PC-9 (cell line): ENCODE data around the gene ABHD1. TPM values are rescaled to one million over a fixed set of nuclear protein-coding genes. Genes with fewer than 3 reads are reported as not detected.

ENCODE experiments used
- BruUV-seq: library from RNA; stranded (reverse); fragments of 400-500 nt; replicated peaks from 2 replicates; lab custom pipeline; 2021; lab: Mats Ljungman, UMichigan
- CTCF ChIA-PET: fragments of 300-600 bp; sonication (Branson Sonifier 250); formaldehyde crosslinking; loops from one replicate; lab custom pipeline; 2022; ENCODE audit warnings: antibody characterized with exemption; lab: Charles Lee
- POLR2A ChIA-PET: fragments of 300-600 bp; sonication (Branson Sonifier 250); formaldehyde crosslinking; loops from one replicate; lab custom pipeline; 2022; ENCODE audit warnings: antibody characterized with exemption; ENCODE audit not compliant: unreplicated experiment; lab: Charles Lee
- DNase-seq, 2 experiments: peaks; one replicate each; pipeline versions ENCODE4 v3.0.0 to v3.0.0-alpha.2; 2015 to 2022; ENCODE audit warnings: mixed read lengths in 1 of 2
- H2AFZ ChIP-seq: fragments of 200-600 bp; sonication (generic); 2 replicates; pipeline ENCODE4 v1.8.1; 2017; ENCODE audit warnings: antibody characterized with exemption
- H3F3A ChIP-seq: fragments of 200-600 bp; sonication (generic); 2 replicates; pipeline ENCODE4 v1.8.1; 2017; ENCODE audit warnings: antibody characterized with exemption, mild to moderate bottlenecking, low read depth; ENCODE audit not compliant: insufficient read depth
- H3K27ac ChIP-seq: fragments of 200-600 bp; sonication (generic); 2 replicates; pipeline ENCODE4 v1.6.1; 2016; ENCODE audit warnings: mixed run types
- H3K27me3 ChIP-seq: fragments of 200-600 bp; sonication (generic); 2 replicates; pipeline ENCODE4 v1.6.1; 2016; ENCODE audit warnings: low read depth, mixed run types; ENCODE audit not compliant: insufficient read depth
- H3K36me3 ChIP-seq: fragments of 200-600 bp; sonication (generic); 2 replicates; pipeline ENCODE4 v1.6.1; 2016; ENCODE audit warnings: low read depth, mixed run types
- H3K4me1 ChIP-seq: fragments of 200-600 bp; sonication (generic); replicated peaks from 2 replicates; pipeline ENCODE4 v1.6.1; 2016; ENCODE audit warnings: mixed run types; ENCODE audit not compliant: insufficient read depth
- H3K4me2 ChIP-seq: fragments of 200-600 bp; sonication (generic); 2 replicates; pipeline ENCODE4 v1.6.1; 2017; ENCODE audit warnings: mixed run types
- H3K4me3 ChIP-seq: fragments of 200-600 bp; sonication (generic); 2 replicates; pipeline ENCODE4 v1.6.1; 2016; ENCODE audit warnings: mixed run types
- H3K79me2 ChIP-seq: fragments of 200-600 bp; sonication (generic); 2 replicates; pipeline ENCODE4 v1.6.1; 2017; ENCODE audit warnings: low read depth, mixed run types
- H3K9me2 ChIP-seq: fragments of 200-600 bp; sonication (generic); 2 replicates; pipeline ENCODE4 v1.8.1; 2017; ENCODE audit warnings: mild to moderate bottlenecking; ENCODE audit not compliant: insufficient read depth
- H3K9me3 ChIP-seq: fragments of 200-600 bp; sonication (generic); 2 replicates; pipeline ENCODE4 v1.8.1; 2016; ENCODE audit warnings: low read depth; ENCODE audit not compliant: insufficient read depth
- H4K20me1 ChIP-seq: fragments of 200-600 bp; sonication (generic); 2 replicates; pipeline ENCODE4 v1.8.1; 2017; ENCODE audit not compliant: insufficient read depth
- EZH2 ChIP-seq: fragments of 200-600 bp; sonication (generic); IDR thresholded peaks from 2 replicates; pipeline ENCODE4 v1.8.0; 2017; ENCODE audit warnings: antibody characterized with exemption, low read depth
- intact Hi-C: fragments of 100-400 bp; cut with micrococcal nuclease; formaldehyde crosslinking; loops from one replicate; pipeline ENCODE4 v1.10.0; 2022; ENCODE audit not compliant: unreplicated experiment
- total RNA-seq: library from RNA; stranded (reverse); gene quantifications from 2 replicates; pipeline ENCODE4 v1.2.3, GENCODE V29; 2021
- TF ChIP-seq, protein P1 (sequence below): fragments of 200-600 bp; sonication (generic); conservative IDR thresholded peaks from 2 replicates; pipeline ENCODE4 v1.6.1; 2017; ENCODE audit warnings: mixed run types, antibody characterized with exemption, mild to moderate bottlenecking, moderate library complexity

The ABHD1 gene
- total RNA-seq, 1 experiment from 2014 or later, result not detected

DNA sequence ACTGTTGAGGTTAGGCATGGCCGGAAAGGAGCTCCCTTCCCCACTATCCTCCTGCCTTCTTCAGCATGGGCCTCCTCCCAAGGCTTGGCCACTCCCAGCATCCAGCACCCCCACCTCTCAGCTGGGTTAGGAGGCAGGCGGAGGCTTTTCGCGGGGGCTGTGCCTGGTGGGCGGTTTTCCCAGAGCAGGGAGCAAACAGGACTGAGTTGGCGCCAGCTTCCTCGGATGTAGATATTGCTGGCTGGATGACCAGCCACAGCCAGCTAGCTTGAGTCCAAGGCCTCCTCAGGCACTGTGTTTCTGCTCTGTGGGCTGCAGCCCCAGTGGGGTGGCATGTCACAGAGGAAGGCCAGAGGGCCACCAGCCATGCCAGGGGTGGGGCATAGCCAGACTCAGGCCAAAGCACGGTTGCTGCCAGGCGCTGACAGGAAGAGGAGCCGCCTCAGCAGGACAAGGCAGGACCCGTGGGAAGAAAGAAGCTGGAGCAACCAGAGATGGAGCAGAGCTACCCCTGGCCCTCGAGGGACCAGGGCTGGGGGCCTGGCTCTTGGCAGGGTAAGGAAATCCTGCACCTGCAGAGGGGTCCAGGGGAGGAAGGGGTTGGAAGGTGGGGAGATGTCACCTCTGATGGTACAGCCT is 25.3 kb downstream of the ABHD1 start, which contains the start of gene TCF23:
TSS of gene TCF23 (plus strand) at position 204 of the 639 bp plus-strand sequence. CDS start at position 334, 130 bp downstream.
- H4K20me1 ChIP-seq, result no peaks in the 10 kb centered on the region
- no peaks in the 10 kb centered on the region for H3K79me2 ChIP-seq
- TF ChIP-seq, protein P1, sequence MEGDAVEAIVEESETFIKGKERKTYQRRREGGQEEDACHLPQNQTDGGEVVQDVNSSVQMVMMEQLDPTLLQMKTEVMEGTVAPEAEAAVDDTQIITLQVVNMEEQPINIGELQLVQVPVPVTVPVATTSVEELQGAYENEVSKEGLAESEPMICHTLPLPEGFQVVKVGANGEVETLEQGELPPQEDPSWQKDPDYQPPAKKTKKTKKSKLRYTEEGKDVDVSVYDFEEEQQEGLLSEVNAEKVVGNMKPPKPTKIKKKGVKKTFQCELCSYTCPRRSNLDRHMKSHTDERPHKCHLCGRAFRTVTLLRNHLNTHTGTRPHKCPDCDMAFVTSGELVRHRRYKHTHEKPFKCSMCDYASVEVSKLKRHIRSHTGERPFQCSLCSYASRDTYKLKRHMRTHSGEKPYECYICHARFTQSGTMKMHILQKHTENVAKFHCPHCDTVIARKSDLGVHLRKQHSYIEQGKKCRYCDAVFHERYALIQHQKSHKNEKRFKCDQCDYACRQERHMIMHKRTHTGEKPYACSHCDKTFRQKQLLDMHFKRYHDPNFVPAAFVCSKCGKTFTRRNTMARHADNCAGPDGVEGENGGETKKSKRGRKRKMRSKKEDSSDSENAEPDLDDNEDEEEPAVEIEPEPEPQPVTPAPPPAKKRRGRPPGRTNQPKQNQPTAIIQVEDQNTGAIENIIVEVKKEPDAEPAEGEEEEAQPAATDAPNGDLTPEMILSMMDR, result no peak
- TF ChIP-seq EZH2, result no peak
- H3K9me2 ChIP-seq, result no peaks in the 10 kb centered on the region
- no peaks in the 10 kb centered on the region for H3K9me3 ChIP-seq
- no peaks in the 10 kb centered on the region for H3K4me1 ChIP-seq
- ChIA-PET POLR2A (no interaction called here), CTCF (interaction anchor here (0.6 kb wide), 1 partner anchor 24 kb away, joined by 5 read pairs; no protein-coding TSS in a partner anchor)
- no peak within 1 kb of the TSS for H3K4me3 ChIP-seq
- BruUV-seq, result no TSS peak
- DNase-seq, result no peak
- no peak within 1 kb of the TSS for H2AFZ ChIP-seq
- no peaks in the 10 kb centered on the region for H3K27me3 ChIP-seq
- H3K27ac ChIP-seq, result no peak within 1 kb of the TSS
- no peaks in the 10 kb centered on the region for H3K36me3 ChIP-seq
- intact Hi-C loops, result no loop called here
- H3F3A ChIP-seq, result peaks cover 4% of the 10 kb centered on the region; the same call in 1 of the 2 replicates
- H3K4me2 ChIP-seq, result no peak within 1 kb of the TSS

DNA sequence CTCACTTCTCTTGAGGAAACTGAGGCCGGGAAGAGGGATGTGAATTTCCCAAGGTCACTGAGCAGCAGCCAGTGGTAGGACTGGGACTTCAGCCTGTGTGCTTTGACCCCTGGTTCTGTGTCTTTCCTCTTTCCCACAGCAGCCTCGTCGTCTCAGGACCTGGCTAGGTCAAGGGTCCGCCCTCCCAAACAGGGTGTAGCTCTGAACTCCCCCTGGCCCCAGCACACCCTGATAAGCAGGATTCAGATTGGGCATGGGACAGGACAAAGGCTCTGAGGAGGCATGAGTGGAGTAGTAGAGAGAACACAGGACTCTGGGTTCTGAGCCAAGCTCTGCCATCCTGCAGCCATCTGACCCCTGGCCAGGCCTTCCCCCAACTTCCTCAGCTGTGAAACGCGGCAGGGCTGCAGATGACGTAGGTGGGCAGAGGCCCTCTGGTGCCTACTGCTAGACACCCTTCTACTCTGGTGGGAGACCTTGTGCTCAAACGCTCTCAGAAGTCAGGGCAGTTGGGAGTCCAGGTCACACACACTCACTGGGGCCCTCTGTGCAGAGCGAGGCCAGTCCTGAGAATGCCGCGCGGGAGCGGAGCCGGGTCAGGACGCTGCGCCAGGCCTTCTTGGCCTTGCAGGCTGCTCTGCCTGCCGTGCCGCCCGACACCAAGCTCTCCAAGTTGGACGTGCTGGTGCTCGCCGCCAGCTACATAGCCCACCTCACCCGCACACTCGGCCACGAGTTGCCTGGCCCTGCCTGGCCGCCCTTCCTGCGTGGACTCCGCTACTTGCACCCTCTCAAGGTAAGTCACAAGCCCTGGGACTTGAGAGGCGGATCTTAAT is 26.2 kb downstream of the ABHD1 start:
- Histone ChIP-seq H4K20me1 (no peaks in the 10 kb centered on the region), H3K36me3 (no peaks in the 10 kb centered on the region), H3K9me3 (no peaks in the 10 kb centered on the region), H2AFZ (no peak overlapping the region), H3K79me2 (no peaks in the 10 kb centered on the region), H3K27ac (no peak overlapping the region), H3K4me1 (no peaks in the 10 kb centered on the region), H3K4me2 (no peak overlapping the region), H3K9me2 (no peaks in the 10 kb centered on the region), H3K4me3 (no peak overlapping the region), H3F3A (peaks cover 4% of the 10 kb centered on the region; the same call in 1 of the 2 replicates), H3K27me3 (no peaks in the 10 kb centered on the region)
- intact Hi-C loops, result no loop called here
- ChIA-PET POLR2A (no interaction called here), CTCF (no interaction called here)
- no TSS peak for BruUV-seq
- no peak for TF ChIP-seq EZH2
- TF ChIP-seq, protein P1, result no peak
- DNase-seq, result no peak

DNA sequence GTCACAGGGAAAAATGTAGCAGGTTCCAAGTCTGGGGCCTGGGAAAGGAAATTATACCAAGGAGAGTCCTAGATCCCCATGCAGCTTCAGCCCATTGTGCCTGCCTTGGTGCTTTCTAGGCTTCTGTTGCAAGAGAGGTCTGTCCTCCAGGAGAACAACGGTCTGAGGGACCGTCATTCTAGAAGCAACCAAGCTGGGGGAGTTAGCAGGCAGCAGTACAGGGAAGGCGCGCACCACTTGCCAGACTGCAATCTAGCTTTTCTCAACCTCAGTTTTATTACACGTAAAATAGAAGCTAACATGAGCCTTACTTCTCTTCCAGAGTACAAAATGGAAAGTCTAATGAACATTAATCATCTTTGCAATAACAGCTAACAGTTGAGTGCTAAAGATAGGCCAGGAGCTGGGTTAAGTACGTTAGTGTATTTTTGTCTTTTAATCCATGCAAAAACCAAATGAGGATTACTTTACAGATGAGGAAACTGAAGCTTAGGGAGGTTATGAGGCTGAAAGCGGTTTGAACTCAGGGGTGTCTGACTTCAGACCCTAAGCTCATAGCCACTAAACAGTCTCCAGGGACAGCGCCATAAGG is 27.1 kb downstream of the ABHD1 start:
- Histone ChIP-seq H3K79me2 (no peaks in the 10 kb centered on the region), H3K4me2 (no peak overlapping the region), H3K27ac (no peak overlapping the region), H3K36me3 (no peaks in the 10 kb centered on the region), H3K4me3 (no peak overlapping the region), H3K9me2 (no peaks in the 10 kb centered on the region), H2AFZ (no peak overlapping the region), H3K27me3 (no peaks in the 10 kb centered on the region), H3F3A (peaks cover 4% of the 10 kb centered on the region; the same call in 1 of the 2 replicates), H3K4me1 (no peaks in the 10 kb centered on the region), H3K9me3 (no peaks in the 10 kb centered on the region), H4K20me1 (no peaks in the 10 kb centered on the region)
- DNase-seq, result no peak
- intact Hi-C loops, result no loop called here
- no TSS peak for BruUV-seq
- CTCF ChIA-PET, result no interaction called here
- TF ChIP-seq, protein P1, result no peak
- TF ChIP-seq EZH2, result no peak
- POLR2A ChIA-PET, result no interaction called here
